ENCODE measurements around the gene UNC50.

DNA sequence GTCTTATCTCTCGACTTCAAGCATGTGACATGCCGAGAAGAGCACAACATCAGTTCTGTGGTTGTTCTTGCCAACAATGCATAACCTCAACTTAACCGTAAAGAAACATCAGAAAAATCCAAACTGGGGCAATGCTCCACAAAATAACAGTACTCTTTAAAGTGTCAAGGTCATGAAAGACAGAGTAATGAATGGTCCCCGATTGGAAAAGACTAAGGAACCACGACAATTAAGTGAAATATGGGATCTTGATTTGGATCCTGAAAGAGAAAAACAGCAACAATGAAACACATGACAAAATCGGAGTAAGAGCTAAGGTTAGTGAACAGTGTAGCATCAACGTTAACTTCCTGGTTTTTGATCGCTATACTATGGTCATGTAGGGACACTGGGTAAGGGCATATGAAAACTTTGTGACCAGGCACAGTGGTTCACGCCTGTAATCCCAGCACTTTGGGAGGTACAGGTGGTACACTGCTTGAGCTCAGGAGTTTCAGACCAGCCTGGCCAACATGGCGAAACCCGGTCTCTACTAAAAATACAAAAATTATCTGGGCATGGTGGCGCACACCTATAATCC is 55.2 kb downstream of the UNC50 start:
- TF ChIP-seq POLR2AphosphoS5 (IDR thresholded peaks at IDR 0.05; ENCODE audit: low read depth, low read length) (no peak), SIN3A (IDR thresholded peaks at IDR 0.05; ENCODE audit: borderline replicate concordance, insufficient read depth, low read length) (no peak), TAF1 (IDR thresholded peaks at IDR 0.05; ENCODE audit: borderline replicate concordance, insufficient read depth, low read length) (no peak)
- TF ChIP-seq, protein P1, sequence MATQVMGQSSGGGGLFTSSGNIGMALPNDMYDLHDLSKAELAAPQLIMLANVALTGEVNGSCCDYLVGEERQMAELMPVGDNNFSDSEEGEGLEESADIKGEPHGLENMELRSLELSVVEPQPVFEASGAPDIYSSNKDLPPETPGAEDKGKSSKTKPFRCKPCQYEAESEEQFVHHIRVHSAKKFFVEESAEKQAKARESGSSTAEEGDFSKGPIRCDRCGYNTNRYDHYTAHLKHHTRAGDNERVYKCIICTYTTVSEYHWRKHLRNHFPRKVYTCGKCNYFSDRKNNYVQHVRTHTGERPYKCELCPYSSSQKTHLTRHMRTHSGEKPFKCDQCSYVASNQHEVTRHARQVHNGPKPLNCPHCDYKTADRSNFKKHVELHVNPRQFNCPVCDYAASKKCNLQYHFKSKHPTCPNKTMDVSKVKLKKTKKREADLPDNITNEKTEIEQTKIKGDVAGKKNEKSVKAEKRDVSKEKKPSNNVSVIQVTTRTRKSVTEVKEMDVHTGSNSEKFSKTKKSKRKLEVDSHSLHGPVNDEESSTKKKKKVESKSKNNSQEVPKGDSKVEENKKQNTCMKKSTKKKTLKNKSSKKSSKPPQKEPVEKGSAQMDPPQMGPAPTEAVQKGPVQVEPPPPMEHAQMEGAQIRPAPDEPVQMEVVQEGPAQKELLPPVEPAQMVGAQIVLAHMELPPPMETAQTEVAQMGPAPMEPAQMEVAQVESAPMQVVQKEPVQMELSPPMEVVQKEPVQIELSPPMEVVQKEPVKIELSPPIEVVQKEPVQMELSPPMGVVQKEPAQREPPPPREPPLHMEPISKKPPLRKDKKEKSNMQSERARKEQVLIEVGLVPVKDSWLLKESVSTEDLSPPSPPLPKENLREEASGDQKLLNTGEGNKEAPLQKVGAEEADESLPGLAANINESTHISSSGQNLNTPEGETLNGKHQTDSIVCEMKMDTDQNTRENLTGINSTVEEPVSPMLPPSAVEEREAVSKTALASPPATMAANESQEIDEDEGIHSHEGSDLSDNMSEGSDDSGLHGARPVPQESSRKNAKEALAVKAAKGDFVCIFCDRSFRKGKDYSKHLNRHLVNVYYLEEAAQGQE (IDR thresholded peaks at IDR 0.05; ENCODE audit: insufficient read depth in 1 of 2, low read depth in 2 of 2, low read length in 2 of 2), result no peak
